Bone marrow (tissue), 2 donors: ENCODE data around the gene TMEM62.

Experiments
- DNase-seq, 2 donors: peaks; one replicate each; lab custom pipeline; 2025; lab: John Stamatoyannopoulos, UW

TMEM62 gene

DNA sequence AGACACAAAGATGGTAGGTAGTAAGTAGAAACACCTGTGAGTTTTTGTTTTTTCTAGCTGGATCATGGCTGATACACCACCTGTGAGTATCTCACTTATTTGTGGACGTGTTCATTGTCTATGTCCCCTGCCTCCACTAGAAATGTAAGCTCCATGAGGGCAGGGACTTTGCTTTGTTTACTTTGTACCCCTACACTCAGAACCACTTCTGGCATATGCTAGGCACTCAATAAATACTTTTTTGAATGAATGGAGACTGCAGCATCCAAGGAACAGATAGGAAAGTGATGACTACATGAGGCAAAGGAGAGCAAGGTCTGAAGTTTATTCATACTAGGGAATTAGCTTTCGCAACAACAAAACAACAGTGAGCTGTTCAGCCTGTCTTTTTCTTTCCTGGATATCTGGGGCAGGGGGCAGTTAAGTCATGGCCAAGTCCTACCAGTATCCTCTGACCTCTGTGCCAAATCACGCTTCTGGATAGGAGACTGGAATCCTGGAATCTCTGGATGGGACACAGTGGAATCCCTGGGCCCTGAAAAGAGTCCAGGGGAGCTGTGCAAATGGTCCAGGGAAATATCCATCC, 99.0 kb downstream of the TMEM62 start:
- DNase-seq, result no peak
